Measurements from ENCODE around the gene ABCC8. TPM values are rescaled to one million over a fixed set of nuclear protein-coding genes. Genes with fewer than 3 reads are reported as not detected.
A peak's percentile ranks its signal among the peaks of the same experiment; 100 is the strongest.

ABCC8 gene
- total and polyA plus RNA-seq, 4 donors, result 1.2 to 14.9 (median 3.1) TPM

- Histone ChIP-seq H3K9me3 (ENCODE audit: control insufficient read depth in 4 of 4, insufficient read depth in 3 of 4, low read length in 3 of 4) (peaks cover 0 to 3% (median 0%) of the 10 kb centered on the region in 4 donors), H3K4me1 (ENCODE audit: control insufficient read depth in 5 of 5, insufficient read depth in 5 of 5, low read length in 5 of 5) (no peaks in the 10 kb centered on the region), H3K4me3 (no peak overlapping the region), H3K27me3 (ENCODE audit: control insufficient read depth in 3 of 3, insufficient read depth in 3 of 3, low read length in 2 of 3) (peaks cover 0 to 3% (median 0%) of the 10 kb centered on the region in 3 donors), H3K27ac (ENCODE audit: low read depth in 1 of 2, low read length in 1 of 2) (no peak overlapping the region), H3K36me3 (ENCODE audit: control insufficient read depth in 4 of 4, insufficient read depth in 4 of 4, low read length in 4 of 4) (no peaks in the 10 kb centered on the region), H3K9ac (ENCODE audit: insufficient read depth in 1 of 2, low read length in 2 of 2) (no peak overlapping the region)
- WGBS, 2 donors, result 88 to 92% methylated on average over 2 of the region's 2 CpGs
- no peak for ATAC-seq (ENCODE audit: insufficient read depth, low FRiP score)
- DNase-seq, result no peak
- TF ChIP-seq CTCF (IDR thresholded peaks at IDR 0.05; ENCODE audit: control extremely low read depth, extremely low read depth), result no peak
Observed at GRCh38 chr11:17443423-17443822, 33.2 kb downstream of the ABCC8 start.

GRCh38 chr11:17443000-17443399 is 33.6 kb downstream of the ABCC8 start:
- DNase-seq (no peak), ATAC-seq (ENCODE audit: insufficient read depth, low FRiP score) (no peak)
- Histone ChIP-seq H3K4me3 (no peak overlapping the region), H3K36me3 (ENCODE audit: control insufficient read depth in 4 of 4, insufficient read depth in 4 of 4, low read length in 4 of 4) (no peaks in the 10 kb centered on the region), H3K27ac (ENCODE audit: low read depth in 1 of 2, low read length in 1 of 2) (no peak overlapping the region), H3K9ac (ENCODE audit: insufficient read depth in 1 of 2, low read length in 2 of 2) (no peak overlapping the region), H3K9me3 (ENCODE audit: control insufficient read depth in 4 of 4, insufficient read depth in 3 of 4, low read length in 3 of 4) (peaks cover 0 to 3% (median 0%) of the 10 kb centered on the region in 4 donors), H3K4me1 (ENCODE audit: control insufficient read depth in 5 of 5, insufficient read depth in 5 of 5, low read length in 5 of 5) (no peaks in the 10 kb centered on the region), H3K27me3 (ENCODE audit: control insufficient read depth in 3 of 3, insufficient read depth in 3 of 3, low read length in 2 of 3) (peaks cover 0 to 3% (median 0%) of the 10 kb centered on the region in 3 donors)
- 67 to 73% methylated on average over 4 of the region's 4 CpGs for WGBS, 2 donors
- no peak for TF ChIP-seq CTCF (IDR thresholded peaks at IDR 0.05; ENCODE audit: control extremely low read depth, extremely low read depth)

- DNase-seq, result peak; percentile 56 to 85 (median 60)
- TF ChIP-seq CTCF (IDR thresholded peaks at IDR 0.05; ENCODE audit: control extremely low read depth, extremely low read depth), result no peak
- 13 to 17% methylated on average over 9 of the region's 9 CpGs for WGBS, 2 donors
Observed at GRCh38 chr11:17439316-17439782, 37.3 kb downstream of the ABCC8 start.

GRCh38 chr11:17437366-17437765 is 39.3 kb downstream of the ABCC8 start:
- Histone ChIP-seq H3K9me3 (ENCODE audit: control insufficient read depth in 4 of 4, insufficient read depth in 3 of 4, low read length in 3 of 4) (no peaks in the 10 kb centered on the region), H3K27me3 (ENCODE audit: control insufficient read depth in 3 of 3, insufficient read depth in 3 of 3, low read length in 2 of 3) (peaks cover 0 to 3% (median 0%) of the 10 kb centered on the region in 3 donors), H3K27ac (ENCODE audit: low read depth in 1 of 2, low read length in 1 of 2) (no peak overlapping the region), H3K9ac (ENCODE audit: insufficient read depth in 1 of 2, low read length in 2 of 2) (no peak overlapping the region), H3K4me3 (no peak overlapping the region), H3K4me1 (ENCODE audit: control insufficient read depth in 5 of 5, insufficient read depth in 5 of 5, low read length in 5 of 5) (peaks cover 0 to 6% (median 0%) of the 10 kb centered on the region in 5 donors), H3K36me3 (ENCODE audit: control insufficient read depth in 4 of 4, insufficient read depth in 4 of 4, low read length in 4 of 4) (no peaks in the 10 kb centered on the region)
- no peak for DNase-seq
- no peak for TF ChIP-seq CTCF (IDR thresholded peaks at IDR 0.05; ENCODE audit: control extremely low read depth, extremely low read depth)
- 62 to 69% methylated on average over 3 of the region's 3 CpGs for WGBS, 2 donors
- ATAC-seq (ENCODE audit: insufficient read depth, low FRiP score), result no peak

More at GRCh38 chr11:17439316-17439782, 37.3 kb downstream of the ABCC8 start:
- H3K36me3 ChIP-seq (ENCODE audit: control insufficient read depth in 4 of 4, insufficient read depth in 4 of 4, low read length in 4 of 4), result no peaks in the 10 kb centered on the region
- peaks cover 0 to 3% (median 0%) of the 10 kb centered on the region in 3 donors for H3K27me3 ChIP-seq (ENCODE audit: control insufficient read depth in 3 of 3, insufficient read depth in 3 of 3, low read length in 2 of 3)
- H3K4me3 ChIP-seq, result no peak overlapping the region
- H3K9ac ChIP-seq (ENCODE audit: insufficient read depth in 1 of 2, low read length in 2 of 2), result no peak overlapping the region
- ATAC-seq (ENCODE audit: insufficient read depth, low FRiP score), result peak; percentile 67
- peak overlapping the region in 1 of 2 donors; percentile 15 for H3K27ac ChIP-seq (ENCODE audit: low read depth in 1 of 2, low read length in 1 of 2)
- H3K9me3 ChIP-seq (ENCODE audit: control insufficient read depth in 4 of 4, insufficient read depth in 3 of 4, low read length in 3 of 4), result peaks cover 0 to 3% (median 0%) of the 10 kb centered on the region in 4 donors
- H3K4me1 ChIP-seq (ENCODE audit: control insufficient read depth in 5 of 5, insufficient read depth in 5 of 5, low read length in 5 of 5), result peaks cover 0 to 5% (median 0%) of the 10 kb centered on the region in 5 donors

Data from lung (tissue), 12 donors.